GM21447 (cell line): ENCODE measurements around the gene COL4A2.

Experiments used
- ATAC-seq: cut with Tn5 transposase; IDR thresholded peaks from one replicate; pipeline ENCODE4 v1.9.1; 2021; ENCODE audit not compliant: unreplicated experiment

The COL4A2 gene

GRCh38 chr13:110289661-110290060 is 17.4 kb upstream of the COL4A2 start:
- no peak for ATAC-seq

GRCh38 chr13:110290153-110290552 is 16.9 kb upstream of the COL4A2 start:
- no peak for ATAC-seq

GRCh38 chr13:110290826-110291225 is 16.3 kb upstream of the COL4A2 start:
- ATAC-seq: no peak

- no peak for ATAC-seq
These were observed 15.8 kb upstream of the COL4A2 start for GRCh38 chr13:110291286-110291685.

GRCh38 chr13:110293037-110293436 is 14.0 kb upstream of the COL4A2 start:
- no peak for ATAC-seq

- ATAC-seq: no peak
These were observed 13.4 kb upstream of the COL4A2 start for GRCh38 chr13:110293649-110294048.

- no peak for ATAC-seq
These were observed 12.9 kb upstream of the COL4A2 start for GRCh38 chr13:110294146-110294545.

GRCh38 chr13:110294622-110295021 is 12.5 kb upstream of the COL4A2 start:
- no peak for ATAC-seq

GRCh38 chr13:110297011-110297410 is 10.1 kb upstream of the COL4A2 start:
- no peak for ATAC-seq

GRCh38 chr13:110297766-110298504 is 9.1 kb upstream of the COL4A2 start:
- ATAC-seq: no peak

GRCh38 chr13:110298505-110299282 is 8.4 kb upstream of the COL4A2 start:
- no peak for ATAC-seq

- no peak for ATAC-seq
These were observed 7.7 kb upstream of the COL4A2 start for GRCh38 chr13:110299283-110299840.

- ATAC-seq: no peak
These were observed 6.8 kb upstream of the COL4A2 start for GRCh38 chr13:110300090-110300815.

- no peak for ATAC-seq
These were observed 6.0 kb upstream of the COL4A2 start for GRCh38 chr13:110301083-110301482.

- ATAC-seq: no peak
These were observed 5.2 kb upstream of the COL4A2 start for GRCh38 chr13:110301606-110302553.

- no peak for ATAC-seq
These were observed 4.1 kb upstream of the COL4A2 start for GRCh38 chr13:110302997-110303396.

GRCh38 chr13:110303644-110304043 is 3.4 kb upstream of the COL4A2 start:
- no peak for ATAC-seq

GRCh38 chr13:110304256-110304655 is 2.8 kb upstream of the COL4A2 start:
- no peak for ATAC-seq

GRCh38 chr13:110305001-110305400 is 2.1 kb upstream of the COL4A2 start:
- ATAC-seq: no peak

- ATAC-seq: no peak
These were observed 1.5 kb upstream of the COL4A2 start for GRCh38 chr13:110305544-110305943.
